Activated B cell treated with CpG ODN at 0.5 μM for 24 hours (primary cell): ENCODE measurements around the gene FCER2. TPM values are rescaled to one million over a fixed set of nuclear protein-coding genes. Genes with fewer than 3 reads are reported as not detected.

Experiments
- ATAC-seq: fragments of 200-7000 bp; cut with Tn5 transposase; one replicate; pipeline ENCODE4 v1.10.0; 2021; ENCODE audit warnings: low read depth, mild to moderate bottlenecking, moderate library complexity
- CTCF ChIA-PET: fragments of 350-600 bp; sonication (Branson Sonifier 250); formaldehyde crosslinking; loops from one replicate; lab custom pipeline; 2021; ENCODE audit warnings: antibody characterized with exemption; lab: Charles Lee
- POLR2A ChIA-PET: fragments of 350-600 bp; sonication (Branson Sonifier 250); formaldehyde crosslinking; loops from one replicate; lab custom pipeline; 2021; ENCODE audit warnings: antibody characterized with exemption; lab: Charles Lee
- DNase-seq: peaks from one replicate; pipeline ENCODE4 v3.0.0; 2022
- H3K27ac Mint-ChIP-seq: one replicate; pipeline ENCODE4 v1.8.0; 2020; ENCODE audit warnings: mixed read lengths
- H3K27me3 Mint-ChIP-seq: one replicate; pipeline ENCODE4 v1.8.0; 2021; ENCODE audit warnings: mixed read lengths
- H3K36me3 Mint-ChIP-seq: one replicate; pipeline ENCODE4 v1.8.0; 2021; ENCODE audit warnings: low read depth, mixed read lengths
- H3K4me1 Mint-ChIP-seq: one replicate; pipeline ENCODE4 v1.8.0; 2021; ENCODE audit warnings: mixed read lengths
- H3K4me3 Mint-ChIP-seq: one replicate; pipeline ENCODE4 v1.8.0; 2020; ENCODE audit warnings: mild to moderate bottlenecking, mixed read lengths
- H3K9me3 Mint-ChIP-seq: one replicate; pipeline ENCODE4 v1.8.0; 2020; ENCODE audit warnings: mixed read lengths
- intact Hi-C: fragments of 100-400 bp; cut with micrococcal nuclease; formaldehyde crosslinking; loops from one replicate; pipeline ENCODE4 v1.15.1; 2024
- total RNA-seq: library from RNA; stranded (reverse); gene quantifications from 2 replicates; pipeline ENCODE4 v1.2.3, GENCODE V29; 2022
- TF ChIP-seq, protein P1 (sequence below): fragments of 200-600 bp; IDR thresholded peaks from one replicate; pipeline ENCODE4 v1.8.0; 2022; ENCODE audit warnings: antibody characterized with exemption, mild to moderate bottlenecking

FCER2 gene
- total RNA-seq, 1 donor from 2014 or later: 193 TPM

DNA sequence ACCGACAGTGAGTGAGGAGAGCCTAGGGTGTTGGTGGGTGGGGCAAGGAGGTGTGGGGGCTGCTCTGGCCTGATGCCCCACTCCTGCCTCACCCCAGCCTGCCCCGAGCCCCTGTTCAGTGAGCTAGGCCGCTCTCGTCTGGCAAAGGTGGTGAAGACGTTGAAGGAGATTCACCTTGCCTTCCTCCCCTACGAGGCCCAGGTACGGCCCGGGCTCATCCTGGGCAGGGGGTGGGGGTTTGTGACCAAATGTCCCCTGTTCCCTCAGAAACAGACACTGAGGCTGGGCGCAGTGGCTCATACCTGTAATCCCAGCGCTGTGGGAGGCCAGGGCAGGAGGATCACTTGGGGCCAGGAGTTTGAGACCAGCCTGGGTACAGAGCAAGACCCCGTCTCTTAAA lies 61.1 kb downstream of the FCER2 start:
- H3K27ac Mint-ChIP-seq: no peak overlapping the region
- ChIA-PET CTCF (interaction anchor here (0.6 kb wide), 1 partner anchor 22 kb away, joined by 3 read pairs; no protein-coding TSS in a partner anchor), POLR2A (no interaction called here)
- TF ChIP-seq, protein P1, sequence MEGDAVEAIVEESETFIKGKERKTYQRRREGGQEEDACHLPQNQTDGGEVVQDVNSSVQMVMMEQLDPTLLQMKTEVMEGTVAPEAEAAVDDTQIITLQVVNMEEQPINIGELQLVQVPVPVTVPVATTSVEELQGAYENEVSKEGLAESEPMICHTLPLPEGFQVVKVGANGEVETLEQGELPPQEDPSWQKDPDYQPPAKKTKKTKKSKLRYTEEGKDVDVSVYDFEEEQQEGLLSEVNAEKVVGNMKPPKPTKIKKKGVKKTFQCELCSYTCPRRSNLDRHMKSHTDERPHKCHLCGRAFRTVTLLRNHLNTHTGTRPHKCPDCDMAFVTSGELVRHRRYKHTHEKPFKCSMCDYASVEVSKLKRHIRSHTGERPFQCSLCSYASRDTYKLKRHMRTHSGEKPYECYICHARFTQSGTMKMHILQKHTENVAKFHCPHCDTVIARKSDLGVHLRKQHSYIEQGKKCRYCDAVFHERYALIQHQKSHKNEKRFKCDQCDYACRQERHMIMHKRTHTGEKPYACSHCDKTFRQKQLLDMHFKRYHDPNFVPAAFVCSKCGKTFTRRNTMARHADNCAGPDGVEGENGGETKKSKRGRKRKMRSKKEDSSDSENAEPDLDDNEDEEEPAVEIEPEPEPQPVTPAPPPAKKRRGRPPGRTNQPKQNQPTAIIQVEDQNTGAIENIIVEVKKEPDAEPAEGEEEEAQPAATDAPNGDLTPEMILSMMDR: no peak
- no peak for DNase-seq
- intact Hi-C loops: no loop called here
- ATAC-seq: no peak
- H3K36me3 Mint-ChIP-seq: peaks cover 43% of the 10 kb centered on the region
- H3K4me1 Mint-ChIP-seq: peaks cover 35% of the 10 kb centered on the region
- no peaks in the 10 kb centered on the region for H3K27me3 Mint-ChIP-seq
- H3K9me3 Mint-ChIP-seq: no peaks in the 10 kb centered on the region
- no peak overlapping the region for H3K4me3 Mint-ChIP-seq

DNA sequence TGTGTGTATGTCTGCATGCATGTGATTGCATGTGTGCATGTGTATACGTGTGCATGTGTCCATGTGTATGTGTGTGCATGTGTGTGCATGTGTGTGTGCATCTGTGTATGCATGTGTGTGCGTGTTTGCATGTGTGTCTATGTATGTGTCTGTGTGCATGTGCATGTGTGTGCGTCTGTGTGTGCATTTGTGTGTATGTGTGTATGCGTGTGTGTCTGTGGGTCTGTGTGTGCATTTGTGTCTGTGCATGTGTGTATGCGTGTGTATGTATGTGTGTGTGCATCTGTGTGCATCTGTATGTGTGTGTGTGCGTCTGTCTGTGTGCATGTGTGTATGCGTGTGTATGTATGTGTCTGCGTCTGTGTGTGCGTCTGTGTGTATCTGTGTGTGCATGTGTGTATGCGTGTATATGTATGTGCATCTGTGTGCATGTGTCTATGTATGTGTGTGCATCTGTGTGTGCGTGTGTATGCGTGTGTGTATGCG lies 62.0 kb downstream of the FCER2 start:
- Mint-ChIP-seq H3K27ac (no peak overlapping the region), H3K4me3 (no peak overlapping the region), H3K4me1 (peaks cover 36% of the 10 kb centered on the region), H3K9me3 (no peaks in the 10 kb centered on the region), H3K27me3 (no peaks in the 10 kb centered on the region), H3K36me3 (peaks cover 36% of the 10 kb centered on the region)
- POLR2A ChIA-PET: no interaction called here
- DNase-seq (no peak), ATAC-seq (no peak)
- intact Hi-C loops: no loop called here
- CTCF ChIA-PET: no interaction called here
- TF ChIP-seq, protein P1: no peak

DNA sequence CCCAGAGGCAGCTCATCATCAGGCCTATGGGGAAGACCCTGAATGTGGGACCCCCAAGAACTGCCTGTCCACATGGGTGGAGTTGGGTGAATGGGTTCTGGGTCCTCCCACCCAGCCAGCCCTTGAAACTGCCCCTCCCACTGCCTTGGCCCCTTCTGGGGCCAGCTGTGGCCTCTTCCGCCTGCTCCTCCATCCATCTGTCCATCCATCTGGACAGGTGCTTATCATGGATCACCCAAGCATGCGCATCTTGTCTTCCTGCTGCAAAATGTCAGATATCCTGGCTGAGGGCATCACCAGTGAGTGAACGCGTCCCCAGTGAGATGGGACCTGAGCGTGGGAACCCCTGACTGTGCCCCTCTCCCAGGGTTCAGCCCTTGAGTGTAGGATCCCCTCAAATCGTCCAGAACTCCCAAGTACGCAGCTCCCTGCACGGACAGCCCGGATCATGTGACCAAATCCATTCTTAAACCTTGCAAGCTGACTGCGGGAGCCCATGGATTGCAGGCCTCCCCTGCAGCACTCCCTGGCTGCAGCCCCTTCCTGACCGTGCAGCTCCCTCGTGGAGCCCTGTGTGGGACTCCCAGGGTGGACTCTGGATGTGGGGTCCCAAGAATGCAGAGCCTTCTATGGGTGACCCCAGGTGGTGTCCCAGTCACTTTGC lies 63.0 kb downstream of the FCER2 start:
- ChIA-PET CTCF (interaction anchor here (2.5 kb wide), 1 partner anchor 230 kb away, joined by 7 read pairs; no protein-coding TSS in a partner anchor), POLR2A (interaction anchor here (0.6 to 2.7 kb wide), 4 partner anchors 10 to 262 kb away, joined by 4 to 13 read pairs (median 4); partner anchors contain the start of genes PET100 and XAB2)
- Mint-ChIP-seq H3K9me3 (no peaks in the 10 kb centered on the region), H3K27me3 (no peaks in the 10 kb centered on the region), H3K4me3 (no peak overlapping the region), H3K36me3 (peaks cover 29% of the 10 kb centered on the region), H3K4me1 (peaks cover 36% of the 10 kb centered on the region), H3K27ac (no peak overlapping the region)
- intact Hi-C loops: no loop called here
- ATAC-seq (no peak), DNase-seq (no peak)
- TF ChIP-seq, protein P1: no peak

Other genes with a start within 250 kb of the FCER2 start
- gene PEX11G, start 213.1 kb downstream of the FCER2 start, total RNA-seq: 0.61 and 1.0 TPM in 2 replicates
- 13.5 and 16.9 TPM in 2 replicates for gene ZNF358, start 186.0 kb downstream of the FCER2 start, total RNA-seq
- gene MCOLN1, start 179.5 kb downstream of the FCER2 start, total RNA-seq: 13.4 and 13.7 TPM in 2 replicates
- 110 and 116 TPM in 2 replicates for gene PNPLA6, start 166.4 kb downstream of the FCER2 start, total RNA-seq
- 0.64 and 0.80 TPM in 2 replicates for gene CAMSAP3, start 106.3 kb downstream of the FCER2 start, total RNA-seq
- gene XAB2, start 72.6 kb downstream of the FCER2 start, total RNA-seq: 47.4 and 51.8 TPM in 2 replicates
- gene PET100, start 72.3 kb downstream of the FCER2 start, total RNA-seq: 109 and 123 TPM in 2 replicates
- 2.1 and 2.8 TPM in 2 replicates for gene PCP2, start 68.4 kb downstream of the FCER2 start, total RNA-seq
- gene STXBP2, start 65.0 kb downstream of the FCER2 start, total RNA-seq: 147 and 176 TPM in 2 replicates
- not detected in 2 replicates for gene RETN, start 33.1 kb downstream of the FCER2 start, total RNA-seq
- gene MCEMP1, start 25.0 kb downstream of the FCER2 start, total RNA-seq: not detected in 2 replicates
- gene TRAPPC5, start 21.3 kb downstream of the FCER2 start, total RNA-seq: 110 and 123 TPM in 2 replicates
- gene CLEC4G, start 30.0 kb upstream of the FCER2 start, total RNA-seq: 0.55 and 0.78 TPM in 2 replicates
- gene CD209, start 45.4 kb upstream of the FCER2 start, total RNA-seq: 0.11 and 0.24 TPM in 2 replicates
- gene CLEC4M, start 61.1 kb upstream of the FCER2 start, total RNA-seq: 1.3 and 2.0 TPM in 2 replicates
- 9.2 and 12.8 TPM in 2 replicates for gene EVI5L, start 128.1 kb upstream of the FCER2 start, total RNA-seq
- not detected in 2 replicates for gene PRR36, start 172.3 kb upstream of the FCER2 start, total RNA-seq
- gene LRRC8E, start 186.4 kb upstream of the FCER2 start, total RNA-seq: not detected in 2 replicates
- gene MAP2K7, start 201.7 kb upstream of the FCER2 start, total RNA-seq: 46.3 and 52.8 TPM in 2 replicates
- not detected in 2 replicates for gene TGFBR3L, start 212.7 kb upstream of the FCER2 start, total RNA-seq
- gene SNAPC2, start 218.2 kb upstream of the FCER2 start, total RNA-seq: 14.4 and 15.3 TPM in 2 replicates
- not detected in 2 replicates for gene CTXN1, start 224.0 kb upstream of the FCER2 start, total RNA-seq
- 78.4 and 92.5 TPM in 2 replicates for gene TIMM44, start 241.5 kb upstream of the FCER2 start, total RNA-seq